H9 (cell line): ENCODE results near the gene MYL2. TPM values are rescaled to one million over a fixed set of nuclear protein-coding genes. Genes with fewer than 3 reads are reported as not detected.

ENCODE experiments used
- DNase-seq: peaks from one replicate; pipeline ENCODE4 v3.0.0-alpha.2; 2017
- H2AFZ ChIP-seq: one replicate; pipeline ENCODE4 v1.6.1; 2013; ENCODE audit warnings: mild to moderate bottlenecking, low read length, control low read depth, moderate library complexity
- H2AK5ac ChIP-seq: 2 replicates; pipeline ENCODE4 v1.6.1; 2013; ENCODE audit warnings: low read length, control low read depth, mixed read lengths; ENCODE audit not compliant: insufficient read length
- H2BK120ac ChIP-seq: one replicate; pipeline ENCODE4 v1.6.1; 2013; ENCODE audit warnings: low read depth, mild to moderate bottlenecking, low read length, control low read depth, inconsistent platforms; ENCODE audit not compliant: poor library complexity, severe bottlenecking
- H2BK12ac ChIP-seq: 2 replicates; pipeline ENCODE4 v1.6.1; 2013; ENCODE audit warnings: low read length, control low read depth, mixed read lengths, low read depth; ENCODE audit not compliant: insufficient read length
- H2BK15ac ChIP-seq: 2 replicates; pipeline ENCODE4 v1.6.1; 2013; ENCODE audit warnings: low read depth, low read length, control low read depth
- H2BK20ac ChIP-seq: one replicate; pipeline ENCODE4 v1.6.1; 2013; ENCODE audit warnings: low read depth, mild to moderate bottlenecking, low read length, control low read depth, inconsistent platforms; ENCODE audit not compliant: poor library complexity, severe bottlenecking
- H2BK5ac ChIP-seq: 2 replicates; pipeline ENCODE4 v1.6.1; 2013; ENCODE audit warnings: low read length, control low read depth, mixed read lengths; ENCODE audit not compliant: insufficient read length
- H3K14ac ChIP-seq: 2 replicates; pipeline ENCODE4 v1.6.1; 2013; ENCODE audit warnings: low read length, control low read depth; ENCODE audit not compliant: insufficient read depth
- H3K18ac ChIP-seq: 2 replicates; pipeline ENCODE4 v1.6.1; 2013; ENCODE audit warnings: low read depth, mild to moderate bottlenecking, mixed read lengths, low read length, control low read depth; ENCODE audit not compliant: insufficient read length
- H3K23ac ChIP-seq: 2 replicates; pipeline ENCODE4 v1.6.1; 2013; ENCODE audit warnings: low read length, control low read depth, mixed read lengths, low read depth; ENCODE audit not compliant: insufficient read length
- H3K23me2 ChIP-seq: 2 replicates; pipeline ENCODE4 v1.6.1; 2013; ENCODE audit warnings: low read depth, mild to moderate bottlenecking, mixed read lengths, low read length, control low read depth; ENCODE audit not compliant: insufficient read length, poor library complexity, severe bottlenecking
- H3K27ac ChIP-seq: 2 replicates; pipeline ENCODE4 v1.5.1; 2013; ENCODE audit warnings: low read length, control low read depth, mixed read lengths, low read depth; ENCODE audit not compliant: insufficient read length
- H3K27me3 ChIP-seq: 2 replicates; pipeline ENCODE4 v1.6.1; 2013; ENCODE audit warnings: low read length, control low read depth, inconsistent platforms; ENCODE audit not compliant: insufficient read depth
- H3K4ac ChIP-seq: 2 replicates; pipeline ENCODE4 v1.6.1; 2013; ENCODE audit warnings: low read depth, mild to moderate bottlenecking, control low read depth, inconsistent platforms, low read length, moderate library complexity
- H3K4me1 ChIP-seq: 2 replicates; pipeline ENCODE4 v1.6.1; 2013; ENCODE audit warnings: low read length, control low read depth, inconsistent platforms; ENCODE audit not compliant: insufficient read depth
- H3K4me2 ChIP-seq: 2 replicates; pipeline ENCODE4 v1.6.1; 2013; ENCODE audit warnings: low read length, control low read depth, mixed read lengths; ENCODE audit not compliant: insufficient read length, insufficient read depth
- H3K56ac ChIP-seq: 2 replicates; pipeline ENCODE4 v1.6.1; 2013; ENCODE audit warnings: low read depth, mild to moderate bottlenecking, mixed read lengths, low read length, control low read depth; ENCODE audit not compliant: insufficient read length
- H3K79me1 ChIP-seq: 2 replicates; pipeline ENCODE4 v1.6.1; 2013; ENCODE audit warnings: low read depth, mild to moderate bottlenecking, moderate library complexity, low read length, control low read depth, inconsistent platforms; ENCODE audit not compliant: insufficient read depth, poor library complexity, severe bottlenecking
- H3K79me2 ChIP-seq: 2 replicates; pipeline ENCODE4 v1.6.1; 2013; ENCODE audit warnings: low read length, control low read depth, inconsistent platforms; ENCODE audit not compliant: insufficient read depth
- H3K9ac ChIP-seq: 2 replicates; pipeline ENCODE4 v1.6.1; 2013; ENCODE audit warnings: low read length, control low read depth, mixed read lengths; ENCODE audit not compliant: insufficient read length; ENCODE audit errors: extremely low read depth
- H3K9me3 ChIP-seq: one replicate; pipeline ENCODE4 v1.6.1; 2013; ENCODE audit warnings: low read depth, low read length, inconsistent platforms; ENCODE audit not compliant: control insufficient read depth
- H3T11ph ChIP-seq: one replicate; pipeline ENCODE4 v1.6.1; 2013; ENCODE audit warnings: mild to moderate bottlenecking, low read length, control low read depth, inconsistent platforms
- H4K20me1 ChIP-seq: one replicate; pipeline ENCODE4 v1.6.1; 2013; ENCODE audit not compliant: control insufficient read depth, insufficient read length, insufficient read depth
- H4K5ac ChIP-seq: 2 replicates; pipeline ENCODE4 v1.6.1; 2013; ENCODE audit warnings: low read depth, mild to moderate bottlenecking, mixed read lengths, low read length, control low read depth; ENCODE audit not compliant: insufficient read length
- H4K8ac ChIP-seq: replicated peaks from 2 replicates; pipeline ENCODE4 v1.6.1; 2013; ENCODE audit warnings: low read length, control low read depth, mixed read lengths, low read depth; ENCODE audit not compliant: insufficient read length
- H4K91ac ChIP-seq: 2 replicates; pipeline ENCODE4 v1.6.1; 2013; ENCODE audit warnings: low read depth, mild to moderate bottlenecking, moderate library complexity, mixed read lengths, low read length, control low read depth; ENCODE audit not compliant: insufficient read length
- H3K27ac Mint-ChIP-seq, 3 experiments: 2 replicates in 2 of 3; 3 replicates in 1 of 3; pipeline ENCODE4 v1.8.0; 2020 to 2021; ENCODE audit warnings: mixed read lengths in 3 of 3, mild to moderate bottlenecking in 1 of 3, moderate library complexity in 1 of 3
- H3K27me3 Mint-ChIP-seq: 2 replicates; pipeline ENCODE4 v1.8.0; 2021; ENCODE audit warnings: low read depth, mild to moderate bottlenecking, moderate library complexity, mixed read lengths
- H3K36me3 Mint-ChIP-seq, 3 experiments: 2 replicates in 2 of 3; 3 replicates in 1 of 3; pipeline ENCODE4 v1.8.0; 2020 to 2021; ENCODE audit warnings: low read depth in 3 of 3, mixed read lengths in 3 of 3; ENCODE audit not compliant: insufficient read depth in 1 of 3
- H3K4me1 Mint-ChIP-seq, 2 experiments: 2 replicates each; pipeline ENCODE4 v1.8.0; 2020; ENCODE audit warnings: mixed read lengths in 2 of 2
- H3K4me3 Mint-ChIP-seq, 2 experiments: 2 replicates in 1 of 2; 3 replicates in 1 of 2; pipeline ENCODE4 v1.8.0; 2020 to 2021; ENCODE audit warnings: mild to moderate bottlenecking in 2 of 2, mixed read lengths in 2 of 2, moderate library complexity in 1 of 2
- H3K9me3 Mint-ChIP-seq, 2 experiments: 2 replicates in 1 of 2; 3 replicates in 1 of 2; pipeline ENCODE4 v1.8.0; 2020; ENCODE audit warnings: mild to moderate bottlenecking in 2 of 2, mixed read lengths in 2 of 2, moderate library complexity in 1 of 2
- WGBS: extraction: QIAGEN DNeasy Blood & Tissue Kit; methylation state at CpG from one replicate; pipeline ENCODE4 v1.1.7; 2013; ENCODE audit warnings: missing lambda C conversion rate, low lambda C conversion rate, mixed read lengths; ENCODE audit not compliant: insufficient read length; ENCODE audit errors: extremely low coverage; 5-methylcytosine and 5-hydroxymethylcytosine counted together
- total RNA-seq: library from RNA; stranded (reverse); gene quantifications from 2 replicates; pipeline ENCODE4 v1.2.1, GENCODE V29; 2021
- TF ChIP-seq, protein P1 (sequence below): fragments of 200-600 bp; sonication (generic); conservative IDR thresholded peaks from 3 replicates; pipeline ENCODE4 v1.8.0; 2021; ENCODE audit warnings: antibody characterized with exemption, mild to moderate bottlenecking

The MYL2 gene
- total RNA-seq, 1 experiment from 2014 or later: not detected

DNA sequence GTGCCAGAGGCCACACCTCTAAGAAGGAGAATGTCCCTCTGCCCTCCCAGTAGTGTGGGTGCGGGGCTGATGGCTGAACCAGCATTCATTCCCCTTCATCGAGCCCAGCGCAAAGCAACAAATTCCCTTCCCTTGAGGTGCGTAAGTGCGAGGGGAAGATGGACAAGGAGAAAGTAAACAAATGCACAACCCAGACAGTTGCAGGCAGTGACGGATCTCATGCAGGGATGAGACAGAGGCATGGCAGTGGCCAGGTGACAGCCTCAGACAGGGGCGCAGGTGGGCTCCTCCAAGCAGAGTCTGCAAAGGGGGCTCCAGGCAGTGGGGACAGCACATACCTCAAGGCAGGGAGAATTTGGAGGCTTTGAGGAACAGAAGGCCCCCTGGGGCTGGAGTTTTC, 2.3 kb upstream of the MYL2 start:
- H3K4me2 ChIP-seq: no peak overlapping the region
- no peak overlapping the region for H4K91ac ChIP-seq
- TF ChIP-seq, protein P1, sequence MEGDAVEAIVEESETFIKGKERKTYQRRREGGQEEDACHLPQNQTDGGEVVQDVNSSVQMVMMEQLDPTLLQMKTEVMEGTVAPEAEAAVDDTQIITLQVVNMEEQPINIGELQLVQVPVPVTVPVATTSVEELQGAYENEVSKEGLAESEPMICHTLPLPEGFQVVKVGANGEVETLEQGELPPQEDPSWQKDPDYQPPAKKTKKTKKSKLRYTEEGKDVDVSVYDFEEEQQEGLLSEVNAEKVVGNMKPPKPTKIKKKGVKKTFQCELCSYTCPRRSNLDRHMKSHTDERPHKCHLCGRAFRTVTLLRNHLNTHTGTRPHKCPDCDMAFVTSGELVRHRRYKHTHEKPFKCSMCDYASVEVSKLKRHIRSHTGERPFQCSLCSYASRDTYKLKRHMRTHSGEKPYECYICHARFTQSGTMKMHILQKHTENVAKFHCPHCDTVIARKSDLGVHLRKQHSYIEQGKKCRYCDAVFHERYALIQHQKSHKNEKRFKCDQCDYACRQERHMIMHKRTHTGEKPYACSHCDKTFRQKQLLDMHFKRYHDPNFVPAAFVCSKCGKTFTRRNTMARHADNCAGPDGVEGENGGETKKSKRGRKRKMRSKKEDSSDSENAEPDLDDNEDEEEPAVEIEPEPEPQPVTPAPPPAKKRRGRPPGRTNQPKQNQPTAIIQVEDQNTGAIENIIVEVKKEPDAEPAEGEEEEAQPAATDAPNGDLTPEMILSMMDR: no peak
- no CpG with 5 or more reads among the region's 7 CpGs for WGBS
- no peak overlapping the region for H4K8ac ChIP-seq
- no peak for DNase-seq
- no peak overlapping the region for H3K4me3 Mint-ChIP-seq
- no peak overlapping the region for H3K18ac ChIP-seq
- no peaks in the 10 kb centered on the region for H3K9me3 ChIP-seq
- H4K20me1 ChIP-seq: no peaks in the 10 kb centered on the region
- peaks cover 2% of the 10 kb centered on the region; the same call in 1 of the 2 replicates for H3K27me3 Mint-ChIP-seq
- no peak overlapping the region for H3K23ac ChIP-seq
- H3K27ac Mint-ChIP-seq: peak overlapping the region in 2 of 3 experiments; percentile 7 to 46; a peak in 3 of 7 replicates
- H3K56ac ChIP-seq: no peak overlapping the region
- peaks cover 48 to 53% of the 10 kb centered on the region in 2 experiments for H3K4me1 Mint-ChIP-seq
- no peak overlapping the region for H2AFZ ChIP-seq
- no peak overlapping the region for H2AK5ac ChIP-seq
- no peaks in the 10 kb centered on the region for H3K79me1 ChIP-seq
- H3K23me2 ChIP-seq: no peaks in the 10 kb centered on the region
- H2BK15ac ChIP-seq: no peak overlapping the region
- H3K79me2 ChIP-seq: no peaks in the 10 kb centered on the region
- H3K27me3 ChIP-seq: no peaks in the 10 kb centered on the region
- H3K27ac ChIP-seq: no peak overlapping the region
- no peaks in the 10 kb centered on the region for H3K36me3 Mint-ChIP-seq
- no peak overlapping the region for H4K5ac ChIP-seq
- no peak overlapping the region for H3K4ac ChIP-seq
- no peak overlapping the region for H3K9ac ChIP-seq
- no peak overlapping the region for H2BK120ac ChIP-seq
- no peak overlapping the region for H2BK12ac ChIP-seq
- H3T11ph ChIP-seq: no peak overlapping the region
- H2BK20ac ChIP-seq: no peak overlapping the region
- peaks cover 3% of the 10 kb centered on the region; the same call in 1 of the 2 replicates for H3K4me1 ChIP-seq
- no peak overlapping the region for H2BK5ac ChIP-seq
- H3K14ac ChIP-seq: no peak overlapping the region
- no peaks in the 10 kb centered on the region; a peak in 2 of 5 replicates for H3K9me3 Mint-ChIP-seq
